GM18951 (cell line): ENCODE results near the gene BEGAIN.

Experiments used
- POLR2A ChIP-seq: IDR thresholded peaks from 4 replicates; pipeline ENCODE4 v1.6.1; 2011; ENCODE audit warnings: mild to moderate bottlenecking; ENCODE audit not compliant: insufficient read length, insufficient read depth; ENCODE audit errors: extremely low read depth
- in situ Hi-C: fragments of 300-500 bp; cut with MboI; formaldehyde crosslinking; loops from one replicate; pipeline ENCODE4 v1.12.0; 2022; ENCODE audit warnings: low sequenced_read_pairs, mixed read lengths, inconsistent platforms; ENCODE audit not compliant: unreplicated experiment

The BEGAIN gene

GRCh38 chr14:100504372-100505078 is 82.7 kb downstream of the BEGAIN start:
- no peak for TF ChIP-seq POLR2A
- in situ Hi-C loops = no loop called here

GRCh38 chr14:100503251-100503650 is 84.0 kb downstream of the BEGAIN start:
- in situ Hi-C loops = no loop called here
- TF ChIP-seq POLR2A = no peak

DNA sequence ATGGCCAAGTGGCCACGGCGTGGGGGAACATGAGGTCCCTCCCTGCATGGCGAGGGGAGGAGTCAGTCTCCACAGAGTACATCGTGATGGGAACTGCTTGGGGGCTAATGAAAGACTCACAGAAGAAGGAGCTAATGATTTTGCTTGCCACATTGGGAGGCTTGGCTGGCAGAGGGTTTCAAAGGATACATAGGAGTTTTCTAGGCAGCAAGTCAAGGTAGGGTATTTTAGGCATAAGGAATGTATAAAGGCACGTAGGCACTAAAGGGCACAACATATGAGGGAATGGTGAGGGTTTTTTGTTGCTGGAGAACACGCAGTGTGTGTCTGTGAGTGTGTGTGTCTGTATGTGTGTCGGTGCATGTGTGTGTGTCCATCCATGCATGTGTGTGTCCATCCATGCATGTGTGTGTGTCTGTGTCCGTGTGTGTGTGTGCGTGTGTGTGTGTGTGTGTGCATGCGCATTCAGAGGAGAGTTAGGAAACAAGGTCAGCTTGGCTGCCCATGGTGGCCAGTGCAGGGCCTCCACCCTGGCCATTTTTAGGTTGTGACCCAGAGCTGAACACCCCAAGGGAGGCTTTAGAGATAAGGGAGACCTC is 84.5 kb downstream of the BEGAIN start:
- in situ Hi-C loops = no loop called here

DNA sequence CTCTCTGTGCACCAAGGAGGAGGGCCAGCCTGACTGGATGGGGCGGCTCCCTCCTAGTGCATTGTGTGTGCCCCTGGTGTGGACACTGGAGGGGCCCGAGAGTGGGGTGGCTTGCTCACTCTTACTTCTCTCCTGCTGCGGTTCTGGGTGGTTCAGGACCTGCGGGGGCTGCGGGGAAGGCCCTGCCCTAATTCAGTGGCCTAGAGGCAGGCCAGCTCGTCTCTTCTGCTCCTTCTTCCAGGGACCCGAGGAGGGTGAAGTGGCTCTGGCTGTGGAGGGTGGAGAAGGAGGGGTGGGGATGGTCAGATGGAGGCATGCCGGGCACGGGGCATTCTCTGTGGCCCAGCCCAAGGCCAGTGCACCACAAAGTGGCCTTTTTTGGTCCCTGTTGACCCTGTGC is 87.1 kb downstream of the BEGAIN start:
- in situ Hi-C loops = no loop called here
- no peak for TF ChIP-seq POLR2A

More for the DNA sequence above, 84.5 kb downstream of the BEGAIN start:
- TF ChIP-seq POLR2A = no peak

GRCh38 chr14:100498068-100498467 is 89.1 kb downstream of the BEGAIN start:
- no peak for TF ChIP-seq POLR2A
- in situ Hi-C loops = no loop called here

DNA sequence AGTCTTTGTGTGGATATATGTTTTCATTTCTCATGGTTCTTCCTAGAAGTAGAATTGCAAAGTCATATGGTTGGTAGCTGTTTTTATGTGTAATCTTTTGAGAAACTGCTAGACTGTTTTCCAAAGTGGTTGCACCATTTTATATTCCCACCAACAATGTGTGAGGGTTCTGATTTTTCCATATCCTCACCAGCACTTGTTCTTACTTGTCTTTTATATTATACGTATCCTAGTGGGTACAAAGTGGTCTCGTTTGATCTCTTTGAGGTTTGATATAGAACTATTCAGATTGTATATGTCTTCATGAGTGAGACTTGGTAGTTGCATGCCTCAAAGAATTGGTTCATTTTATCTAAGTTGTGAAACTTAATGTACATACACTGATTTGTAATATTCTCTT is 91.3 kb downstream of the BEGAIN start:
- in situ Hi-C loops = no loop called here
- no peak for TF ChIP-seq POLR2A

- TF ChIP-seq POLR2A = no peak
- in situ Hi-C loops = no loop called here
Measured at GRCh38 chr14:100494645-100495044, 92.6 kb downstream of the BEGAIN start.

DNA sequence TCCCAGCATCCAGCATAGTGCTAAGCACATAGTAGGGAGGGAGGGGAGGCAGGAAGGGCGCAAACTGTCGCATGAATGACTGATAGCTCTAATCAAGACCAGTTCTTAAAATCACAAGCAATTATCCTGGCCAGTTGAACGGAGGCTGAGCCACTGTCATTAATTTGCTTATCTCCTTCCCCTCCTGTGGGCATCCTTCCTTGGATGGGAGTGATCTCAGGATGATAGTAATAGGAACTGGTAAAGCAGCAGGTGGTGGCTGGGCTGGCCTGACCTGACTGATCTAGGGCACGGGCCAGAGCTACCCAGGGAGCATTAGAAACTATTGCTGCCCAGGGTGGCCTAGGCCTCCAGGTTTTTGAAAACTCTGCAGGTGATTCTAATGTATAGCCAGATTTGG is 97.0 kb downstream of the BEGAIN start:
- in situ Hi-C loops = no loop called here
- TF ChIP-seq POLR2A = no peak

DNA sequence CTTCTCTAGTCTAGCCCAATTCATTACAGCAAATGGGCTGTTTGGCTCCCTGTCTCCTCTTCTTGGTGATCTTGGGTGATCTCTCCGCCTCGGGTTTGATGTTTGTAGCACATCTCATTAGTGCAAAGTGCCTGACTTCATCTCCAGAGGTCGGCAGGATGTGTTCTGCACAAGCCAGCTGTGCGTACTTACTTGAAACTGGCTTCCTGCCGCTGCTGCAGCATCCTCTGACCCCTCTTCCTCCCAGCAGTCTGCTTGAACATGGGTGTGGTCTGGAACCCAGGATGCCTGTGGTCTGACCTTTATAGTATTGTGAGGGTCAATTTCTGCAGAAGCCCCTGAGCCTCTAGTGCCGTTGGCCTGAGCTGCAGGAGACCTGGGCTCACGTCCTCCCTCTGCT is 99.2 kb downstream of the BEGAIN start:
- in situ Hi-C loops = no loop called here
- no peak for TF ChIP-seq POLR2A

DNA sequence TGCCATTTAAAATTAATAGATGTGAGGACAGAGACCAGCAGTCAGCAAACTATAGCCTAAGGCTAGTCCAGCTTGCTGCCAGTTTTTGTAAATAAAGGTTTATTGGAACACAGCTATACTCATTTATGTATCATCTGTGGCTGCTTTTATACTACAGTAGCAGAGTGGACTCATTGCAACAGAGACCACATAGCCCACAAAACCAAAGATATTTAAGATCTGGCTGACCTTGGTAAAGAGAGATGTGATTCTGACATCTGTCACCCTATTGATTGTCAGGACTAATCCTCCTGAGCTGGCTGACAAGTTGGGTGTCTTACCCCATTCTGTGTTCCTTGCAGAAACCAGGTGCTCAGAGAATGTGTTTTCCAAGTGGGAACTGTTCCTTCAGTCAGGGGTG is 99.9 kb downstream of the BEGAIN start:
- no peak for TF ChIP-seq POLR2A
- in situ Hi-C loops = no loop called here
